ENCODE results near the gene NDUFC2. TPM values are rescaled to one million over a fixed set of nuclear protein-coding genes. Genes with fewer than 3 reads are reported as not detected.

NDUFC2 gene
- 100 to 1,000 TPM; 205 to 342 (median 228) TPM for total RNA-seq

- peak within 1 kb of the TSS; percentile 61 to 97 (median 88) for H3K4me3 ChIP-seq (replicated peaks in 1 of 3)
- WGBS, 2 donors: 0% methylated on average over 37 of the region's 68 CpGs
- no peaks in the 10 kb centered on the region for H3K9me3 ChIP-seq
- H3K27me3 ChIP-seq: no peaks in the 10 kb centered on the region
- peaks cover 28 to 42% of the 10 kb centered on the region in 2 donors for H3K4me1 ChIP-seq
- intact Hi-C loops (cut with DNase I): loop anchor here (10.0 kb wide), 1 partner anchor 345 kb away; no protein-coding TSS in a partner anchor
- H3K36me3 ChIP-seq: no peaks in the 10 kb centered on the region
- peak; percentile 82 to 83 for DNase-seq
- peak within 1 kb of the TSS; percentile 92 to 97 (median 95) for H3K27ac ChIP-seq
- peak in 1 of 2 donors; percentile 80 for TF ChIP-seq POLR2A (IDR thresholded peaks at IDR 0.05)
- TF ChIP-seq CTCF (IDR thresholded peaks at IDR 0.05): peak in 1 of 6 experiments; percentile 21
Observed at GRCh38 chr11:78079232-78080083, at the start of gene NDUFC2. Gene NDUFC2 (minus strand): TSS chr11:78079862. CDS start chr11:78079744, 118 bp downstream.

GRCh38 chr11:78127403-78127802 is 47.7 kb upstream of the NDUFC2 start:
- H3K9me3 ChIP-seq: no peaks in the 10 kb centered on the region
- H3K4me1 ChIP-seq: no peaks in the 10 kb centered on the region
- H3K4me3 ChIP-seq (replicated peaks in 1 of 3): no peak overlapping the region
- intact Hi-C loops (cut with DNase I): no loop called here
- peaks cover 0 to 8% of the 10 kb centered on the region in 2 donors for H3K36me3 ChIP-seq
- 94 to 96% methylated on average over 3 of the region's 3 CpGs for WGBS, 2 donors
- DNase-seq: no peak
- TF ChIP-seq CTCF (IDR thresholded peaks at IDR 0.05) (no peak), POLR2A (IDR thresholded peaks at IDR 0.05) (no peak)
- H3K27ac ChIP-seq: no peak overlapping the region
- no peaks in the 10 kb centered on the region for H3K27me3 ChIP-seq

GRCh38 chr11:78112582-78113275 is 33.1 kb upstream of the NDUFC2 start:
- peaks cover 7 to 9% of the 10 kb centered on the region in 2 donors for H3K36me3 ChIP-seq
- no peaks in the 10 kb centered on the region for H3K4me1 ChIP-seq
- 85 to 93% methylated on average over 6 of the region's 6 CpGs for WGBS, 2 donors
- DNase-seq: no peak
- intact Hi-C loops (cut with DNase I): no loop called here
- H3K9me3 ChIP-seq: no peaks in the 10 kb centered on the region
- no peak overlapping the region for H3K27ac ChIP-seq
- TF ChIP-seq CTCF (IDR thresholded peaks at IDR 0.05) (no peak), POLR2A (IDR thresholded peaks at IDR 0.05) (no peak)
- H3K4me3 ChIP-seq (replicated peaks in 1 of 3): no peak overlapping the region
- no peaks in the 10 kb centered on the region for H3K27me3 ChIP-seq

GRCh38 chr11:78111298-78111697 is 31.6 kb upstream of the NDUFC2 start:
- intact Hi-C loops (cut with DNase I): no loop called here
- Histone ChIP-seq H3K27me3 (no peaks in the 10 kb centered on the region), H3K27ac (no peak overlapping the region), H3K9me3 (no peaks in the 10 kb centered on the region), H3K4me1 (no peaks in the 10 kb centered on the region), H3K36me3 (peaks cover 7 to 9% of the 10 kb centered on the region in 2 donors), H3K4me3 (replicated peaks in 1 of 3) (no peak overlapping the region)
- DNase-seq: no peak
- TF ChIP-seq POLR2A (IDR thresholded peaks at IDR 0.05): no peak
- TF ChIP-seq CTCF (IDR thresholded peaks at IDR 0.05): no peak
- WGBS, 2 donors: 80 to 95% methylated on average over 2 of the region's 2 CpGs
